WI38 (cell line): Measurements from ENCODE around the gene CTNNBIP1.
A peak's percentile ranks its signal among the peaks of the same experiment; 100 is the strongest.

ENCODE experiments used
- H3K4me3 ChIP-seq: 2 replicates; pipeline ENCODE4 v1.5.1; 2011; ENCODE audit warnings: low read depth, mild to moderate bottlenecking, control low read depth, low read length
- CTCF ChIP-seq: IDR thresholded peaks from 2 replicates; pipeline ENCODE4 v1.5.1; 2012; ENCODE audit warnings: low read depth, mild to moderate bottlenecking, control low read depth, low read length

The CTNNBIP1 gene

GRCh38 chr1:9903801-9904527 lies 6.1 kb downstream of the CTNNBIP1 start:
- no peak for TF ChIP-seq CTCF
- H3K4me3 ChIP-seq = no peak overlapping the region

- no peak for TF ChIP-seq CTCF
- no peak overlapping the region for H3K4me3 ChIP-seq
Measured at GRCh38 chr1:9902060-9902452, 8.0 kb downstream of the CTNNBIP1 start.

GRCh38 chr1:9901148-9902059 lies 8.7 kb downstream of the CTNNBIP1 start:
- no peak for TF ChIP-seq CTCF
- no peak overlapping the region for H3K4me3 ChIP-seq

GRCh38 chr1:9900142-9901043 lies 9.7 kb downstream of the CTNNBIP1 start:
- no peak overlapping the region for H3K4me3 ChIP-seq
- no peak for TF ChIP-seq CTCF

GRCh38 chr1:9894115-9894514 lies 16.0 kb downstream of the CTNNBIP1 start:
- no peak for TF ChIP-seq CTCF
- H3K4me3 ChIP-seq = no peak overlapping the region

GRCh38 chr1:9892563-9893528 lies 17.2 kb downstream of the CTNNBIP1 start:
- no peak for TF ChIP-seq CTCF
- peak overlapping the region; percentile 47 for H3K4me3 ChIP-seq
